Chondrocyte (in vitro differentiated cells): ENCODE measurements around the gene PRM3. TPM values are rescaled to one million over a fixed set of nuclear protein-coding genes. Genes with fewer than 3 reads are reported as not detected.

Experiments
- DNase-seq: peaks from one replicate; pipeline ENCODE4 v3.0.0; 2021; ENCODE audit warnings: mixed read lengths, low spot score
- H3K27ac Mint-ChIP-seq: one replicate; pipeline ENCODE4 v1.8.0; 2021; ENCODE audit warnings: mild to moderate bottlenecking, moderate library complexity, mixed read lengths; ENCODE audit not compliant: unreplicated experiment
- H3K27me3 Mint-ChIP-seq: 2 replicates; pipeline ENCODE4 v1.8.0; 2021; ENCODE audit warnings: low read depth, mixed read lengths
- H3K36me3 Mint-ChIP-seq: 2 replicates; pipeline ENCODE4 v1.8.0; 2021; ENCODE audit warnings: low read depth, mixed read lengths
- H3K4me1 Mint-ChIP-seq: 2 replicates; pipeline ENCODE4 v1.8.0; 2021; ENCODE audit warnings: low read depth, mild to moderate bottlenecking, mixed read lengths
- H3K4me3 Mint-ChIP-seq: one replicate; pipeline ENCODE4 v1.8.0; 2021; ENCODE audit warnings: mild to moderate bottlenecking, moderate library complexity, mixed read lengths; ENCODE audit not compliant: unreplicated experiment
- H3K9me3 Mint-ChIP-seq: 2 replicates; pipeline ENCODE4 v1.8.0; 2021; ENCODE audit warnings: low read depth, mixed read lengths
- CTCF ChIP-seq: fragments of 200-600 bp; sonication (generic); IDR thresholded peaks from 2 replicates; pipeline ENCODE4 v1.5.0; 2021; ENCODE audit warnings: antibody characterized with exemption, mild to moderate bottlenecking, moderate library complexity
- total RNA-seq: library from RNA; stranded (reverse); gene quantifications from 3 replicates; pipeline ENCODE4 v1.2.1, GENCODE V29; 2021

Gene PRM3
- total RNA-seq, 1 donor from 2014 or later, result not detected

DNA sequence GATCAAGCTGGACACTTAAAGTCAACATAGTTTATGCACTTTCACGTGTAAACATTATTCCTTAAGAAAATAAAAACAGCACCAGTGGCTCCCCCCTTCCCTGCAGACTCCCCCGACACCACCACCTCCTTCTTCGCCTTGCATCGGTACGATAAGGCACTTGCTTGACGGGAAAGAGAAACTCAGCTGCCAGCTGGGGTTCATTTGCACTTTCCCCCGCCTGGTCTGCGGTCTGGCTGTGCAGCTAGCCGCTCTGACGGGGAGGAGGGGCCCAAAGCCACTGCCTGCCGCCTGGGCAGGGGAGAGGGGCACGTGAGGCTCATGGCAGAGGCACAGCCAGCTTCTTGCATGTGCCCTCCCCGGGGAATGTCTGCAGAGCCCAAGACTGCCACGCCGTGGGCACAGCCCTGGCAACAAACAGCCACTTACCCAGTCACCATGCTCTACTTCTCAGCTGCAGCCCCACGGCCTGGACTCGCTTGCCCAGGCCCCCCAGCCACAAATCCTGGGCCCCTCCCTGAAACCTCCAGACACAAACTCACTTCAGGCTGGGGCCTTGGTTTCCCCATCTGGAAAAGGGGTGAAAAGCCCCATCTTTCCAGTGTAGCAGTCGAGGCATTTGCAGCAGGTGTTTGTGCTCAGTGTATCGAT lies 24.2 kb upstream of the PRM3 start:
- no peak for DNase-seq
- H3K4me1 Mint-ChIP-seq, result peaks cover 31% of the 10 kb centered on the region
- peak overlapping the region; percentile 78 for H3K27ac Mint-ChIP-seq
- no peaks in the 10 kb centered on the region for H3K27me3 Mint-ChIP-seq
- H3K4me3 Mint-ChIP-seq, result peak overlapping the region; percentile 33
- no peaks in the 10 kb centered on the region for H3K36me3 Mint-ChIP-seq
- TF ChIP-seq CTCF, result peak; percentile 54
- H3K9me3 Mint-ChIP-seq, result no peaks in the 10 kb centered on the region

GRCh38 chr16:11296706-11297491 lies 23.5 kb upstream of the PRM3 start:
- no peaks in the 10 kb centered on the region for H3K27me3 Mint-ChIP-seq
- H3K4me1 Mint-ChIP-seq, result peaks cover 31% of the 10 kb centered on the region
- H3K36me3 Mint-ChIP-seq, result no peaks in the 10 kb centered on the region
- no peaks in the 10 kb centered on the region for H3K9me3 Mint-ChIP-seq
- no peak overlapping the region for H3K27ac Mint-ChIP-seq
- DNase-seq, result no peak
- H3K4me3 Mint-ChIP-seq, result peak overlapping the region; percentile 33
- no peak for TF ChIP-seq CTCF

- no peak for DNase-seq
- peaks cover 29% of the 10 kb centered on the region for H3K4me1 Mint-ChIP-seq
- no peaks in the 10 kb centered on the region for H3K27me3 Mint-ChIP-seq
Observed at GRCh38 chr16:11296351-11296705, 22.9 kb upstream of the PRM3 start.

DNA sequence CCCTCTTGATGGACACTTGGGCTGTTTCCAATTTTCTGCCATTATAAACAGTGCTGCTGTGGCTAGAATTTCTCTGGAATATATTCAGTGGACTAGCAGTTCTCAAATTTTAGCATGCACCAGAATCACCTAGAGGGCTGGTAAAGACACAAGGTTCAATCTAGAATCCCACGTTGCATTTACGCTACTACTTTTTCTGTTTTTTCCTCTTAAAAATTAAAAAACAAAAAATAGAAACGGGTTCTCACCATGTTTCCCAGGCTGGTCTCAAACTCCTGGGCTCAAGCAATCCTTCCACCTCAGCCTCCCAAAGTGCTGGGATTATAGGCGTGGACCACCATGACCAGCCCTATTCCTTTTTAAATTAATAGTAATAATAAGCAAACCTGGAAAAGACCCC lies 22.2 kb upstream of the PRM3 start:
- peaks cover 29% of the 10 kb centered on the region for H3K4me1 Mint-ChIP-seq
- no peaks in the 10 kb centered on the region for H3K27me3 Mint-ChIP-seq
- DNase-seq, result no peak
- no peaks in the 10 kb centered on the region for H3K36me3 Mint-ChIP-seq
- no peak overlapping the region for H3K27ac Mint-ChIP-seq
- no peak for TF ChIP-seq CTCF
- no peak overlapping the region for H3K4me3 Mint-ChIP-seq
- H3K9me3 Mint-ChIP-seq, result no peaks in the 10 kb centered on the region

More at GRCh38 chr16:11296351-11296705, 22.9 kb upstream of the PRM3 start:
- no peaks in the 10 kb centered on the region for H3K36me3 Mint-ChIP-seq
- H3K4me3 Mint-ChIP-seq, result no peak overlapping the region
- TF ChIP-seq CTCF, result no peak
- no peak overlapping the region for H3K27ac Mint-ChIP-seq
- no peaks in the 10 kb centered on the region for H3K9me3 Mint-ChIP-seq

GRCh38 chr16:11292076-11292748 lies 18.8 kb upstream of the PRM3 start:
- Mint-ChIP-seq H3K27me3 (peaks cover 8% of the 10 kb centered on the region), H3K4me3 (no peak overlapping the region), H3K4me1 (peaks cover 19% of the 10 kb centered on the region), H3K27ac (no peak overlapping the region), H3K36me3 (no peaks in the 10 kb centered on the region), H3K9me3 (no peaks in the 10 kb centered on the region)
- TF ChIP-seq CTCF, result no peak
- no peak for DNase-seq
